Peyer's patch (tissue), 4 donors: ENCODE results near the gene EMC8.

Source experiments
- CTCF ChIP-seq, 6 experiments: fragments of 450-650 bp in 4 of 6; fragments of 200-600 bp in 2 of 6; sonication (generic) in 1 of 6; IDR thresholded peaks; one replicate each; pipeline ENCODE4 v1.5.1; 2017 to 2019; ENCODE audit warnings: antibody characterized with exemption in 6 of 6, mild to moderate bottlenecking in 3 of 6, moderate library complexity in 1 of 6
- POLR2A ChIP-seq, 2 donors: fragments of 450-650 bp; IDR thresholded peaks; one replicate each; pipeline ENCODE4 v1.5.1; 2017; ENCODE audit warnings: antibody characterized with exemption in 2 of 2, mild to moderate bottlenecking in 2 of 2, moderate library complexity in 2 of 2

DNA sequence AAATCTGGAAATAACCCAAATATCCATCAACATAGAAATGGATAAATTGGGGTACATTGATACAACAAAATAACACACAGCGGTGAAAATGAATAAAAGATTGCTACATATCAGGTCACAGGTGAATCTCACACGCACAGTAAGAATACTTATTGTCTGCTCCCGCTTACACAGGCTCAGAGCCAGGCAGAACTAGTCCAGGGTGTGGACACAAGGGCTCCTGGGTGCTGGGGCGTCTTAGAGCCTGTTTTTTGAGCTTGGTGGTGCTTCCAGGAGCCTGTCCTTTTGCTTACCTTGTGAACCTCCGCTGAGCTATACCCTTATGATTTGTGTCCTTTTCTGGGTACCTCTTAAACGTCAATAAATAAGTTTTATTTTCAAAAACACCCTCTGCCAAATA lies 28.6 kb downstream of the EMC8 start:
- TF ChIP-seq CTCF (IDR thresholded peaks at IDR 0.05) (no peak), POLR2A (IDR thresholded peaks at IDR 0.05) (no peak)
